Endothelial cell of umbilical vein (primary cell): ENCODE data around the gene SPAG6. TPM values are rescaled to one million over a fixed set of nuclear protein-coding genes. Genes with fewer than 3 reads are reported as not detected.

Experiments used
- BruUV-seq: library from RNA; stranded (reverse); fragments of 400-500 nt; replicated peaks from 2 replicates; lab custom pipeline; 2021; lab: Mats Ljungman, UMichigan
- CTCF ChIA-PET: fragments of 300-600, 350-600 bp; sonication (Branson Sonifier 250); formaldehyde crosslinking; loops from one replicate; lab custom pipeline; 2021; ENCODE audit warnings: antibody characterized with exemption, inconsistent platforms; lab: Charles Lee
- POLR2A ChIA-PET: fragments of 300-600, 350-600 bp; sonication (Branson Sonifier 250); formaldehyde crosslinking; loops from one replicate; lab custom pipeline; 2021; ENCODE audit warnings: antibody characterized with exemption, inconsistent platforms; lab: Charles Lee
- DNase-seq: peaks from one replicate; pipeline ENCODE4 v3.0.0-alpha.2; 2011; ENCODE audit warnings: low read depth, low spot score
- FAIRE-seq: peaks from 2 replicates; lab custom pipeline; 2011; peaks lifted over from hg19 to GRCh38; lab: Jason Lieb, UNC
- H2AFZ ChIP-seq: 2 replicates; pipeline ENCODE4 v1.6.0; 2012; ENCODE audit warnings: low read depth, low read length, control low read depth, inconsistent platforms
- H3K27ac ChIP-seq: 2 replicates; pipeline ENCODE4 v1.5.1; 2011; ENCODE audit warnings: low read depth, mild to moderate bottlenecking, control low read depth, low read length, moderate library complexity; ENCODE audit not compliant: insufficient read depth
- H3K27me3 ChIP-seq, 2 experiments: 2 replicates each; pipeline versions ENCODE4 v1.6.0 to v1.6.1; 2011; ENCODE audit warnings: low read length in 2 of 2, mixed read lengths in 1 of 2; ENCODE audit not compliant: control insufficient read depth in 2 of 2, insufficient read depth in 2 of 2
- H3K36me3 ChIP-seq, 2 experiments: 2 replicates in 1 of 2; 3 replicates in 1 of 2; pipeline ENCODE4 v1.5.1; 2011; ENCODE audit warnings: low read length in 2 of 2, mild to moderate bottlenecking in 1 of 2, moderate library complexity in 1 of 2; ENCODE audit not compliant: control insufficient read depth in 2 of 2, insufficient read depth in 2 of 2; ENCODE audit errors: extremely low read depth in 1 of 2
- H3K4me1 ChIP-seq: 3 replicates; pipeline ENCODE4 v1.5.1; 2011; ENCODE audit warnings: mild to moderate bottlenecking, low read length; ENCODE audit not compliant: control insufficient read depth, insufficient read depth; ENCODE audit errors: extremely low read depth
- H3K4me2 ChIP-seq: 2 replicates; pipeline ENCODE4 v1.6.1; 2011; ENCODE audit warnings: low read length, control low read depth, mixed read lengths; ENCODE audit not compliant: insufficient read depth
- H3K4me3 ChIP-seq, 3 experiments: fragments of 200-600 bp in 1 of 3; sonication (generic), shearing (Covaris generic) in 1 of 3; replicated peaks in 1 of 3; 2 replicates each; pipeline ENCODE4 v1.5.1; 2011 to 2016; ENCODE audit warnings: control low read depth in 3 of 3, low read length in 3 of 3, mild to moderate bottlenecking in 2 of 3, inconsistent platforms in 1 of 3, low read depth in 1 of 3, moderate library complexity in 1 of 3; ENCODE audit not compliant: insufficient read depth in 1 of 3
- H3K79me2 ChIP-seq: 2 replicates; pipeline ENCODE4 v1.6.0; 2012; ENCODE audit warnings: low read length, inconsistent platforms; ENCODE audit not compliant: control insufficient read depth, insufficient read depth
- H3K9ac ChIP-seq: replicated peaks from 2 replicates; pipeline ENCODE3; 2011; ENCODE audit warnings: low read length, control low read depth; ENCODE audit not compliant: insufficient read depth; ENCODE audit errors: extremely low read depth
- H3K9me1 ChIP-seq: replicated peaks from 3 replicates; pipeline ENCODE4 v1.6.0; 2011; ENCODE audit warnings: mild to moderate bottlenecking, low read length; ENCODE audit not compliant: control insufficient read depth, insufficient read depth; ENCODE audit errors: extremely low read depth
- H3K9me3 ChIP-seq: replicated peaks from 2 replicates; pipeline ENCODE4 v1.5.1; 2012; ENCODE audit warnings: low read length, inconsistent platforms; ENCODE audit not compliant: control insufficient read depth, insufficient read depth
- H4K20me1 ChIP-seq: replicated peaks from 2 replicates; pipeline ENCODE3; 2011; ENCODE audit warnings: mild to moderate bottlenecking, low read length; ENCODE audit not compliant: control insufficient read depth, insufficient read depth; ENCODE audit errors: extremely low read depth
- CTCF ChIP-seq, 2 donors: IDR thresholded peaks; 1 replicate in 1 of 2; 2 replicates in 1 of 2; pipeline ENCODE4 v1.5.1; 2011; ENCODE audit warnings: low read length in 2 of 2, mild to moderate bottlenecking in 2 of 2, moderate library complexity in 2 of 2, control low read depth in 1 of 2, inconsistent platforms in 1 of 2, low read depth in 1 of 2; ENCODE audit not compliant: insufficient read depth in 1 of 2; ENCODE audit errors: extremely low read depth in 1 of 2
- GATA2 ChIP-seq: IDR thresholded peaks from 2 replicates; pipeline ENCODE4 v1.7.0; 2011; ENCODE audit warnings: low read depth, mild to moderate bottlenecking, moderate library complexity, mixed read lengths, low read length; ENCODE audit not compliant: insufficient read length, insufficient read depth
- POLR2AphosphoS5 ChIP-seq: IDR thresholded peaks from 2 replicates; pipeline ENCODE4 v1.6.1; 2012; ENCODE audit warnings: low read depth, mild to moderate bottlenecking, control low read depth, low read length, moderate library complexity; ENCODE audit not compliant: insufficient read depth
- dilution Hi-C: fragments of 300-500 bp; cut with MboI; formaldehyde crosslinking; loops from one replicate; pipeline ENCODE4 v1.15.0; 2019; ENCODE audit warnings: low sequenced_read_pairs; ENCODE audit not compliant: extremely low pct_ligation_motif_present
- intact Hi-C: fragments of 100-400 bp; cut with micrococcal nuclease; formaldehyde crosslinking; loops from one replicate; pipeline ENCODE4 v1.10.0; 2022
- polyA plus RNA-seq, 4 experiments: library from polyadenylated mRNA; depleted of rRNA in 3 of 4; stranded (reverse) in 3 of 4; unstranded in 1 of 4; fragments of >200 nt; gene quantifications; 2 replicates each; pipeline versions ENCODE4 v1.2.1 to v1.2.3, GENCODE V29; 2011 to 2012; ENCODE audit warnings: missing spikeins in 1 of 4
- total RNA-seq: library from RNA; stranded (reverse); gene quantifications from 2 replicates; pipeline ENCODE4 v1.2.3, GENCODE V29; 2021
- TF ChIP-seq, protein P1 (sequence below): IDR thresholded peaks from 2 replicates; pipeline ENCODE4 v1.6.1; 2011; ENCODE audit not compliant: insufficient read depth, insufficient read length

SPAG6 gene
- total and polyA plus RNA-seq, 2 donors (not counting 3 experiments of a cell fraction or from before 2014, with no cell fraction given): not detected

- H4K20me1 ChIP-seq: no peaks in the 10 kb centered on the region
- no peaks in the 10 kb centered on the region for H3K27me3 ChIP-seq
- no peak overlapping the region for H3K4me2 ChIP-seq
- H3K4me3 ChIP-seq: no peak overlapping the region
- ChIA-PET CTCF (interaction anchor here (1.2 to 1.3 kb wide), 2 partner anchors 15 to 602 kb away, joined by 3 read pairs; no protein-coding TSS in a partner anchor), POLR2A (no interaction called here)
- dilution Hi-C loops: no loop called here
- no peak overlapping the region for H3K27ac ChIP-seq
- intact Hi-C loops: no loop called here
- no TSS peak for BruUV-seq
- H3K9me3 ChIP-seq: no peaks in the 10 kb centered on the region
- H2AFZ ChIP-seq: no peak overlapping the region
- no peak overlapping the region for H3K9ac ChIP-seq
- DNase-seq (no peak), FAIRE-seq (no peak)
- no peak for TF ChIP-seq CTCF (IDR thresholded peaks at IDR 0.05; ENCODE audit: extremely low read depth in 1 of 2, insufficient read depth in 1 of 2, low read depth in 1 of 2, low read length in 2 of 2)
- TF ChIP-seq GATA2: no peak
- TF ChIP-seq, protein P1, sequence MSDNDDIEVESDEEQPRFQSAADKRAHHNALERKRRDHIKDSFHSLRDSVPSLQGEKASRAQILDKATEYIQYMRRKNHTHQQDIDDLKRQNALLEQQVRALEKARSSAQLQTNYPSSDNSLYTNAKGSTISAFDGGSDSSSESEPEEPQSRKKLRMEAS: no peak
- TF ChIP-seq POLR2AphosphoS5: no peak
- H3K36me3 ChIP-seq: no peaks in the 10 kb centered on the region
- no peaks in the 10 kb centered on the region for H3K4me1 ChIP-seq
- no peaks in the 10 kb centered on the region for H3K9me1 ChIP-seq
- no peaks in the 10 kb centered on the region for H3K79me2 ChIP-seq
Observed at GRCh38 chr10:22386503-22386902, 41.2 kb downstream of the SPAG6 start.
